Inflammatory macrophage (primary cell): ENCODE results near the gene SLC38A3.
"Not testable (repeated sequence)": the region's sequence is repeated elsewhere in the genome, so short reads cannot be mapped to it uniquely, and the experiment has no call there.

Source experiments
- DNase-seq, 2 donors: peaks; one replicate each; pipeline ENCODE4 v3.0.0-alpha.2; 2020 to 2022

The SLC38A3 gene

GRCh38 chr3:50255251-50255615 is 50.2 kb downstream of the SLC38A3 start:
- no peak for DNase-seq

DNA sequence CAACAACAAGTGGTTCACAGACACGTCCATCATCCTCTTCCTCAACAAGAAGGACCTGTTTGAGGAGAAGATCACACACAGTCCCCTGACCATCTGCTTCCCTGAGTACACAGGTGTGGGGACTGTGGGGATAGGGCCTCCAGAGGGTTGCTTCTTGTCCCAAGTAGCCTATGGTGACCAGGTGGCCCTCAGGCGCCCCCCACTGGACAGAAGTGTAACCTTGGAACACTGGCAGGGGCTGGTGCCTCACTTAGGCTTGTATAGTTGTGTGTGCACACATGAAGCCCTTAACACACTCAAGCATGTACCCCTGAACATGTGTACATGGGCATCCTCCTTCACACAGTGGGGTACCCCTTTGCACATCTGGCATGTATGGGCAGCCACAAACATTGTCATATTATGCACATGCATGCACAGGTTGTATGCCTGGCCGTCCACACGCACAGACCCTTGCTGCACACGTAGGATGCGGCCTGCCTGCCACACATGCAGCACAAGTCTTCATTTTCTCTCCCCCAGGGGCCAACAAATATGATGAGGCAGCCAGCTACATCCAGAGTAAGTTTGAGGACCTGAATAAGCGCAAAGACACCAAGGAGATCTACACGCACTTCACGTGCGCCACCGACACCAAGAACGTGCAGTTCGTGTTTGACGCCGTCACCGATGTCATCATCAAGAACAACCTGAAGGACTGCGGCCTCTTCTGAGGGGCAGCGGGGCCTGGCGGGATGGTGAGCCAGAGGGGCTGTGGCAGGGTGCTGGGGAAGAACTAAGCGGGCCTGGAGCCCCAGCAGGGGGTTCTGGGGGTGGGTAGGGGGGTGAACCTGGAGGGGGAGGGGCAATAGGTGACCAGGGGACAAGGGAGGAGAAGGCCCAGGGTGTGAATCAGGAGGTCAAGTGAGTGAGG is 52.2 kb downstream of the SLC38A3 start:
- DNase-seq, result peak in 1 of 2 donors; percentile 38

GRCh38 chr3:50258029-50258680 is 53.1 kb downstream of the SLC38A3 start:
- DNase-seq, result no peak

DNA sequence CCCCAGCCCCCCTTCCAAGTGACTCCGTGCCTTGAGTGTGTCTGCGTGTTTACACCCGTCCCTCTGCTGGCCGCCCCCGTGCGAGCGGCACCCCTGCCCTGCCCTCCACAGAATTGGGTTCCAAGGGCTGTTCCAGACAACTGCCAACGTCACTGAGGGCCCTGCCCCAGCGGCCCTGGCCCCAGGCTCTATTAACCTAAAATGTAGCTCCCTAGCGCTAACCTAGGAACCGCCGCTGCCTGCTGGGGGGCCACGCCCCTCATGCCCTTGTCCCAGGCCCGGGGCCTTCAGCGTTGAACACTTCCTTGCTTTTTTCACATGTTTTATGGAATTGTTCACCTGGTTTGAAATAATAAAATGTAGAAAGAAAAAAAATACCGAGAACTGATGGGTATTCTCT is 53.9 kb downstream of the SLC38A3 start:
- DNase-seq, result no peak

DNA sequence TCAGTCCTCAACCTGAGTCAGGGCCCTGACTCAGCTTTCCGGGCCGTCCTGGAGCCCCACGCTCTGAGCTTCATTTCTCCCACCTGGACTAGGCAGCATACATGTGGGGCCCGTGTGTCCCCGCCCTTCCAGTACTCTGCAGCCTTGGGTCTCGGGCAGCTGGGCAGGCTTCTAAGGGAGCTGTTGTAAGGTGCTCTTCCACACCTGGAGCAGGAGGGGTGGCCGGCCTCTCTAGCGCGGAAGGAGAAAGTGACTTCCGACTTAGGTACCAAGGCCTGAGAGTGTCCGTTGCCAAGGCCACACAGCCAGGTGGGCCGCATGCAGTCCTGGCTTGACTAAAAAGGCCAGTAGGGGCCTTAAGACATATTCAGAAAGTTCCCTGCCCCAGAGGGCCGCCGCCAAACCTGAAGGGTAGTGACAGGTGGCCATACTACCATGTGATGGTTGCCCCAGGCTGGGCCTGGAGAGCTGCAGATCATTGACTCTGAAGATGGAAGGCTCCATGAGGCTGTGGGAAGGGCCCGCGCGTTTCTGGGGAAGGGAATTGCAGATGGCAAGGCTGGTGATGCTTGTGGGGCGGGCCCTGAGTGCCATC is 54.5 kb downstream of the SLC38A3 start:
- no peak for DNase-seq

GRCh38 chr3:50260027-50260941 is 55.2 kb downstream of the SLC38A3 start:
- DNase-seq, result peak; percentile 88 to 93

GRCh38 chr3:50260942-50261441 is 55.9 kb downstream of the SLC38A3 start:
- DNase-seq, result no peak

DNA sequence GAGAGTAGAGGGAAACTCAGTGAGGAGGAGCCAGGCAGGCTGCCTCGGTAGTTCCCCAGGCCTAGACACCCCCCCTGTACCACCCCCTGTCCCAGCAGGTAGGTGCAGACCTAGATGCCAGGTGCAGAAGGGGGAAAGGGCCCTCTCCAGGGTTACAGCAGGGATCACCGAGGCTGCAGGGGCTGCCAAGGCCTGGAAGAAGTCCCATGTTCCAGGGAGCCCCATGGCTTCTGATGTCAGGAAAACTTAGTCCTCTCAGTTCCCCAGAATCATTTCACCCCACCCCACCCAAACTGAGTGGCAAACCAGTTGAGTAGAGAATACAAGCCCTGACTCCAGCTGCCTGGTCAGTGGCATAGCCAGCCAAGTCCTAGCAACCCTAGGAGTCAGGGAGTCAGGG is 56.4 kb downstream of the SLC38A3 start:
- no peak for DNase-seq

- DNase-seq, result not testable (repeated sequence)
These were observed 57.1 kb downstream of the SLC38A3 start for GRCh38 chr3:50262200-50262599.

DNA sequence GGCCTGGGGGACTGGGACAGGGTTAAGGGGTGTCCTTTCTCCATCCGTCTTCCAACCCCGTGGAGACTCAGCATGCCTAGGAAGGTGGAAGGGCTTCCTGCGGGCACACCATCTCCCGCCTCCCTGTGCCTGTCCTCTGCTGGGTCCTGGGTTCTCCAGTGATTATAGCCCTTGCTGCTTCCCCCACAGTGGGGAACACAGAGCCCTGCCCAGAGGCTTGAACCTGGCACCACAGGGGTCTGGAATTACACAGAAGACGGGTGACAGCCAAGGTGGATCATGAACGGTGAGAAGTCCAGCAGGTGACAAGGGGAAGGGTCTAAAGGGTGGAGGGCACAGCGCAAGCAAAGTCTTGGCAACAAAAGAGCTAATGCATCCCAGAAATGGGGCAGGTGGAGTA is 57.7 kb downstream of the SLC38A3 start:
- no peak for DNase-seq

DNA sequence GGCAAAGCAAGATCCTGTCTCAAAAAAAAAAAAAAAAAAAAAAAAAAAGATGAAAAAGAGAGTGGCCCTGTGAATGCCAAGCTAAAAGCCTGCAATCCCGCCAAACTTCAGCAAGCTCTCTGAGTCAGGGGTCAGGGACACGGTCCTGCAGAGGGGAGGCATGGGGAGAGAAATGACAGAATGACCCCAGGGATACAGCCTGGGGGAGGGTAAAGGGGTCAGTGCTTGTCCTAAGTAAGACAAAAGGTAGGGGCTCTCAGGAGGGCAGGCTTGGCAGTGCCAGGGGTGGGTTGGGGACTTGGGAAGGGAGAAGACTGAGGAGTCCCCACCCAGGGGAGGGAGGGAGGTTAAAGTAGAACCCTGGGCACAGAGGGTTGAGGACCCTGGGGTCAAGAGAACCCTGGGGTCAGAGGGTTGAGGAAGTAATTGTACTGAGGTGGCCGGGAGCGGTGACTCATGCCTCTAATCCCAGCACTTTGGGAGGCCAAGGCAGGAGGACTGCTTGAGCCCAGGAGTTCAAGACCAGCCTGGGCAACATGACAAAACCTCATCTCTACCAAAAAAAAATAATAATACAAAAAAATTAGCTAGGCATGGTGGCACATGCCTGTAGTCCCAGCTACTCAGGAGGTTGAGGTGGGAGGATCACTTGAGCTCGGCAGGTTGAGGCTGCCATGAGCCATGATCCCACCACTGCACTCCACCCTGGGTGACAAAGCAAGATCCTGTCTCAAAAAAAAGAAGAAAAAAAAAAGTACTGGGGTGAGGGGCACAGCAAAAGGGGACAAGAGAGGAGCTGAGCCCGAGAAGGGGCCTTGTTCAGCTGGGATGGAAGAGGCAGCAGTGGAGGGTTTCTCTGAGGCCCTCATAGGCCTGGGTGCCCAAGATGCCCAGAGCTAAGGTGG is 58.7 kb downstream of the SLC38A3 start:
- no peak for DNase-seq

- DNase-seq, result no peak
These were observed 59.4 kb downstream of the SLC38A3 start for GRCh38 chr3:50264383-50264963.

DNA sequence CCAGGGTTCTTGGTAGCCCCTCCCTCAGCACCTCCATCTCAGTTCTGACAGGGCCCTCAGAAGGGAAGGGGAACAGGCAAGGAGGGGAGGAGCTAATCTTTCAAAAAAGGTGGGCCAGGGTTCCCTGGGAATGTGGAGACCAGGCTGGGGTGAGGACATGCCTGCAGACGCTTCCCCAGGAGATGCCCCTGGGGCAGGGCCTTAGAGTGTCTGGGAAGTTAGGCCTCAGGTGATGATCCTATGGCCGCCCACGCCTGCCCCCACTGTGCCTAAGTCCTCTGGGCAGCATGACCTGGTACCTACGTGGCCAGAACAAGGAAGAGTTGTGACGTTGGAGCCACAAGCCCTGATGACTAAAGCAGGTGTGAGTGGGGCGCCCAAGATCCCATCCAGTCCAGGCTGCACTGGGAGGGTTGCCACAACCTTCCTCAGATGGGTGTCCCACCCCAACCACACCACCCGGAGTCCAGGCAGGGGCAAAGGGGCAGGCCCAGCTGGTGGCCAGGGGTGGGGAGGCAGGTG is 60.0 kb downstream of the SLC38A3 start:
- no peak for DNase-seq

DNA sequence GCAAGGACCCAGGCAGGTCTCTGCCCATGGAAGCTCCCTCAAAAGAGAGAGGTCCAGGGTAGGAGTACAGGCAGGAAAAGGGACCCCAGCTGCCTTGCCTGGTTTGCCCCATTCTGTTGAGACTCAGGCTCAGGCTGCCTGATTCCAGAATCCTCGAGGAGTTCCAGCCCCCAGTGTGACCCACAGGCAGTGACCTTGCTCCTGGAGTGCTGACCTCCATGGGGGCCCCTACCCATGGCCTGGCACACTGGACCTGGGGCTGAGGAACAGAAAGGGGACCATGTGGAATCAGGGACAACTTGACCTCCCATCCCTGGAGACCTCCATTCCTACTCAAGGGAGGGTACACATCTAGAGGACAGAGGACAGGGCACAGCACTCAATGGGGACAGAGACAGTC is 60.5 kb downstream of the SLC38A3 start:
- DNase-seq, result no peak

GRCh38 chr3:50266017-50266416 is 60.9 kb downstream of the SLC38A3 start:
- DNase-seq, result no peak

- no peak for DNase-seq
These were observed 61.8 kb downstream of the SLC38A3 start for GRCh38 chr3:50266836-50267235.

- no peak for DNase-seq
These were observed 62.3 kb downstream of the SLC38A3 start for GRCh38 chr3:50267280-50267913.

DNA sequence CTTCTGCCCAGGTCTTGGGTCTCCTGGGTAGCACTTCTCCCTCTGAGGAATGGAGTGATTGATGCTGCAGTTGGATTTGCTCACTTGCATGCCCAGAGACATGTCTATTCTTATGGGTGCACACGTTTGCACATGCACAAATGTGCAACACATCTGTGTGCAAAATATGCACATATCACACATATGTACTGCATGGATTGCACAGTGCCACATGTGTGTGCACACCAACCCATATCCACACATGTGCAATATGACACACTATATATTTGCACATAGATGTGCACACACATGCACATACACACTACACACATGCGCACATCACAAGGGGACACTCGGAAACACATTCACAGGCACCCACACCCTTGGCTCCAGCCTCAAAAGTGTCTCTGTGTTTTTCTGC is 63.2 kb downstream of the SLC38A3 start:
- DNase-seq, result no peak

GRCh38 chr3:50268703-50269451 is 63.8 kb downstream of the SLC38A3 start, which contains the start of gene SEMA3B:
TSS of gene SEMA3B (plus strand) at chr3:50269147. CDS start at chr3:50269241, 94 bp downstream.
- no peak for DNase-seq
